Measurements from ENCODE around the gene ELP6.
"Not testable (repeated sequence)": the region's sequence is repeated elsewhere in the genome, so short reads cannot be mapped to it uniquely, and the experiment has no call there.

ELP6 gene

GRCh38 chr3:47505267-47505666 is 8.2 kb downstream of the ELP6 start:
- DNase-seq, result not testable (repeated sequence)

GRCh38 chr3:47504113-47504512 is 9.4 kb downstream of the ELP6 start:
- DNase-seq, result no peak

- no peak for DNase-seq
These were observed 10.5 kb downstream of the ELP6 start for GRCh38 chr3:47503033-47503432.

GRCh38 chr3:47496892-47497291 is 16.6 kb downstream of the ELP6 start:
- DNase-seq, result no peak

- no peak for DNase-seq
These were observed 17.6 kb downstream of the ELP6 start for GRCh38 chr3:47495886-47496285.

- DNase-seq, result no peak
These were observed 18.4 kb downstream of the ELP6 start for GRCh38 chr3:47495111-47495510.

GRCh38 chr3:47491777-47492176 is 21.7 kb downstream of the ELP6 start:
- no peak for DNase-seq

GRCh38 chr3:47491186-47491585 is 22.3 kb downstream of the ELP6 start:
- no peak for DNase-seq

- DNase-seq, result no peak
These were observed 26.2 kb downstream of the ELP6 start for GRCh38 chr3:47487265-47487664.

GRCh38 chr3:47485812-47486211 is 27.7 kb downstream of the ELP6 start:
- no peak for DNase-seq

- no peak for DNase-seq
These were observed 31.1 kb downstream of the ELP6 start for GRCh38 chr3:47482366-47482765.

- DNase-seq, result not testable (repeated sequence)
These were observed 31.7 kb downstream of the ELP6 start for GRCh38 chr3:47481763-47482162.

GRCh38 chr3:47480267-47480666 is 33.2 kb downstream of the ELP6 start:
- not testable (repeated sequence) for DNase-seq

GRCh38 chr3:47479826-47480160 is 33.7 kb downstream of the ELP6 start:
- no peak for DNase-seq

GRCh38 chr3:47478022-47478421 is 35.5 kb downstream of the ELP6 start:
- DNase-seq, result no peak

- DNase-seq, result no peak
These were observed 36.8 kb downstream of the ELP6 start for GRCh38 chr3:47476644-47477199.

GRCh38 chr3:47476330-47476626 is 37.2 kb downstream of the ELP6 start:
- no peak for DNase-seq

- DNase-seq, result peak; percentile 87 to 94 (median 92)
These were observed 37.8 kb downstream of the ELP6 start, which contains the start of gene SCAP for GRCh38 chr3:47475570-47476329. Gene SCAP (minus strand): TSS chr3:47475941. CDS start chr3:47442993, 32,948 bp downstream.

GRCh38 chr3:47475029-47475569 is 38.4 kb downstream of the ELP6 start:
- peak in 1 of 3 donors; percentile 35 for DNase-seq

GRCh38 chr3:47473391-47473790 is 40.1 kb downstream of the ELP6 start:
- DNase-seq, result no peak

- no peak for DNase-seq
These were observed 43.9 kb downstream of the ELP6 start for GRCh38 chr3:47469616-47470015.

GRCh38 chr3:47468315-47468714 is 45.2 kb downstream of the ELP6 start:
- not testable (repeated sequence) for DNase-seq

- DNase-seq, result peak; percentile 44 to 79 (median 78)
These were observed 48.9 kb downstream of the ELP6 start for GRCh38 chr3:47464588-47464987.

GRCh38 chr3:47459534-47460085 is 53.9 kb downstream of the ELP6 start:
- not testable (repeated sequence) for DNase-seq
